Measurements from ENCODE around the gene SLC2A2.

DNA sequence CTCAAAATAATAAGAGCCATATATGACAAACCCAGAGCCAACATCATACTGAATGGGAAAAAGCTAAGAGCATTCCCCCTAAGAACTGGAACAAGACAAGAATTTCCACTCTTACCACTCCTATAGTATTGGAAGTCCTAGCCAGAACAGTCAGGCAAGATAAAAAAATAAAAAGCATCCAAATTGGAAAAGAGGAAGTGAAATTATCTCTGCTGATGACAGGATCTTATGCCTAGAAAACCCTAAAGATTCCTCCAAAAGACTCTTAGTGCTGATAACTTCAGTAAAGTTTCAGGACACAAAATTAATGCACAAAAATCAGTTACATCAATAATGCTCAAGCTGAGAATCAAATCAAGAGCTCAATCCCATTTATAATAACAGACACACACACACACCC, 45.9 kb upstream of the SLC2A2 start:
- TF ChIP-seq, protein P1, sequence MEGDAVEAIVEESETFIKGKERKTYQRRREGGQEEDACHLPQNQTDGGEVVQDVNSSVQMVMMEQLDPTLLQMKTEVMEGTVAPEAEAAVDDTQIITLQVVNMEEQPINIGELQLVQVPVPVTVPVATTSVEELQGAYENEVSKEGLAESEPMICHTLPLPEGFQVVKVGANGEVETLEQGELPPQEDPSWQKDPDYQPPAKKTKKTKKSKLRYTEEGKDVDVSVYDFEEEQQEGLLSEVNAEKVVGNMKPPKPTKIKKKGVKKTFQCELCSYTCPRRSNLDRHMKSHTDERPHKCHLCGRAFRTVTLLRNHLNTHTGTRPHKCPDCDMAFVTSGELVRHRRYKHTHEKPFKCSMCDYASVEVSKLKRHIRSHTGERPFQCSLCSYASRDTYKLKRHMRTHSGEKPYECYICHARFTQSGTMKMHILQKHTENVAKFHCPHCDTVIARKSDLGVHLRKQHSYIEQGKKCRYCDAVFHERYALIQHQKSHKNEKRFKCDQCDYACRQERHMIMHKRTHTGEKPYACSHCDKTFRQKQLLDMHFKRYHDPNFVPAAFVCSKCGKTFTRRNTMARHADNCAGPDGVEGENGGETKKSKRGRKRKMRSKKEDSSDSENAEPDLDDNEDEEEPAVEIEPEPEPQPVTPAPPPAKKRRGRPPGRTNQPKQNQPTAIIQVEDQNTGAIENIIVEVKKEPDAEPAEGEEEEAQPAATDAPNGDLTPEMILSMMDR (optimal IDR thresholded peaks at IDR 0.05 in 1 of 3, IDR thresholded peaks at IDR 0.05 in 1 of 3, conservative IDR thresholded peaks at IDR 0.05 in 1 of 3; ENCODE audit: extremely low read depth in 1 of 3, insufficient read depth in 2 of 3, low read length in 3 of 3) = no peak
- no peak for TF ChIP-seq EZH2 (IDR thresholded peaks at IDR 0.05; ENCODE audit: low read length)

All from keratinocyte (primary cell).